NCI-H187 treated with DMSO at 0.1 percent for 48 hours (cell line): ENCODE results near the gene LAMA5.

Source experiments
- DNase-seq: peaks from one replicate; lab custom pipeline; 2025; lab: John Stamatoyannopoulos, UW

The LAMA5 gene

DNA sequence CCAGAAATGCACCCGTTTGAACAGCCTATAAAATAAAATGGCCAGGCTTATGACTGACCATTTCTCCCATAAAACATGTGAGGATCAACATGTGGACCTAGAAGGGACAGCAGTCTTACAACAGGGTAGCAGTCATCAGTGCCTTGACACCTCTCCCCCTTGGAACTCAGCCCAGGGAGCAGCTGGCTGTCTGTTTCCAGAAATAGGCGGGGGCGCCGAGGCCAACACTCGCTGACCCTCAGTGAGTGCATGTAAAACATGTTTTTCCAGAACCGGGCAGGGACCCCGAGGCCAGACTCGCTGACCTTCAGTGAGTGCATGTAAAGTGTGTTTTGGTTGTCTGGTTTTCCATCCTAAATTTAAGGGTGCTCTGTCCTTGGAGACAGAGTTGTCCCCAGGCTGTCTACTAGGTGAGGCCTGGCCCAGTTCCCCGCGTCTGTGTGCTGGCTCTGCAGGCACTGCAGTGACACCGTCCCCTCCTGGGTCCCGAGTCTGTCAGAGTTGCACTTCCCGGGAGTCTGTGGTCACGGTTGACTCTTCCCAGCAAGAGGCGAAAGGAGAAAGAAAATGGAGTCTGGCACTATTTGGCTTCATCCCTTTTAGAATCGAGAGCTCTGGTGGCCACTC lies 84.1 kb downstream of the LAMA5 start:
- no peak for DNase-seq

DNA sequence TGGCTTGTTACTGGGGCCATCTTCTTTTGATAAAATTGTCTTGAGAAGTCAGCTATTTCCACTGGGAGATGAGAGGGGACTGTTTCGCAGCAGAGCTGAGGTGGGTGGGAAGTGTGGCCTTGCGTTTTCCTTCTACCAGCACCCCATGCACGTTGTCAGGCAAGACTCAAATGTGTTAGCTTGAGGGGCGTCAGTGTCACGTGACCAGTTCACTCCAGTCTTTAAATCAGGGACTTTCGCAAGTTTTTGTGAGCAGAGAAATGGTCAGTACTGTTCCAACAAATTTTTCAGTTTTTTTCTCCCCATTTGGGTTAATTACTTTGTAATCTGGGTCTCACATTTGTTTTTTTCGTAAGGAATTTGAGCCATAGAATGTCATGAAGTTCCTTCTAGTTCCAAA lies 85.0 kb downstream of the LAMA5 start:
- DNase-seq: no peak

DNA sequence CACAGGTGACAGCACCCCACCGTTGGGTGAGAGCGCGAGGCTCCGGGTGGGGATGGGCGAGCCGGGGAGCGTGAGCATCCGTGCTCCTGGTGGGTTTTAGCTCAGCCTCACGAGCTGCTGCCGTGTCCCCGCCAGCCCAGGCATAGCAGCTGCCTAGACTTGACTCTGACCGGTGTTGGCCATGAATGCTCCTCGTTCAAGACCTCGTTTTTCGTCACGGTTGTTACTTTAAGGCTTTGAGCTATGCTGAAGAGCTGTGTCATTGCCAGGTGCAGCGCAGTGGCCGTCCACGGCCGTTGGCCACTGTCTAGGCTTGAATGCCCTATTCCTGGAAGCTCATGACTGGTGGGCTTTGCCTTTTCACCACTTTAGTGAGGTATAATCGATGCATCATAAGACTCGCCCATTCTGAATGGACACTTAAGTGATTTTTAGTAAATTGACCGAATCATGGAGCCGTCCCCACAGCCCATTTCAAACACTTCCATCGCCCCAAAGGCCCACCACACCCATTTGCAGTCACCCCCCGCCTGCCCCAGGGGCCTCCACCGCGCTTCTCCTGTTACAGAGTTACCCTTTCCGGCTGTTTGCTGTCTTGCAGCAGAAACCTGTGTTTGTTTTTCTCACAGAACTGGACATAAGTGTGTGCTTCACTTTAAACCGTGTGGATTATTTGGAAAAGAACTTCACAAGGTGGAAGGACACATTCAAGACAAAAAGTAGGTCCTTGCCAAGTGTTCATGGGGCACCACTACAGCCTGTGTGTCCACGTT lies 85.8 kb downstream of the LAMA5 start:
- peak; percentile 100 for DNase-seq

DNA sequence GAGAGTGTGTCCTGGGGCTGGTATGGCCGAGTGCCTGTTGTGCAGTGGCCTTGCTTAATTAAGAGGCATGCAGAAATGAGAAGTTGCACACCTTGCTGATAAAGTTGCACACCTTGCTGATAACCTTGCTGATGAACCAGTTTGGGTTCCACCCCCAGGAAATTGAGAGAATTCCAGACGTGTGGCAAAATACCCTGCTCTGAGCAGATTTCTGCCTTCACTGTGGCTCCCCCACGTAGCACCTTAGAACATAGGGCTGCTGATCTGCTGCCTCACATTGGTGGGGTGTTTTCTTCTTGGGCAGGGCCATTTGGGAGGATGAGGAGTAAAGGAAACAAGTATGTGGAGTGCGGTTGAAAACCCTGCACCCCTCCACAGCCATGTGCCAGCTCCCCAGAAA lies 86.8 kb downstream of the LAMA5 start:
- DNase-seq: no peak

DNA sequence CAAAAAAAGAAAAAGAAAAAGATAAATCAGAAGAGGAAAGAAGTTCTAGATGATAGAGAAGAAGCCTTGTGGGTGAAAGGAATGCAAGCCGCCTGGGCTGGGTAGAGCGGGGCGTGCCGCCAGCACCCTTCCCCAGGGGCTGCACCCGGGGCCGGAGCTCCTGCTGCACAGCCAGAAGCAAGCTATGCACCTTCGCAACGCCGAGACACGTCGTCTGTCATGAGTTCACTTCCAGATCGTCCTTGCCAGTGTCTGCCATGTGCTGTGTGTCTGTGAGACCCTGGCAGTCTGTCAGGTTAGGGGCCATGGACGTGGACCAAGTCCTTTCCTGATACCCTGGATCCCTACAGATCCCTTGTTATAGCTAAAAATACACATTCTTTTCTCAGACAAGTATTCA lies 89.9 kb downstream of the LAMA5 start:
- no peak for DNase-seq

DNA sequence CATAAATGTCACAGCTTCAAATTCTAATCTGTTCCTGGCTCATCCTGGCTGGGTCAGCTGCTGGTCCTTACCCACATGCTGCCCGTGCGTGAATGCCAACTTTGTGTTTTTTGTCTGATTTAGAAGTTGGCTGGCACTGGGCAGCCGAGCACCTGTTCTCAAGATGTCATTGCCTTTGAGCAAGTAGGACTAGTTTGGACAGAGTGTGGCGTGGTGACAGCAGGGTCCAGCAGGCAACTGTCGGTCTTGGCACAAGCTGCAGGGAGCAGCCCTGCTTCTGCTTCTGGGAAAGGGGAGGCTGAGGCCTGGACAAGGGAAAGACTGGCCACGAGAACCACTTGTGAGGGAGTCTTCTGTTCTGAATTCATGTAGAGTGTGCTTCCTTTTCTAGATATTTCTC lies 90.7 kb downstream of the LAMA5 start:
- no peak for DNase-seq

DNA sequence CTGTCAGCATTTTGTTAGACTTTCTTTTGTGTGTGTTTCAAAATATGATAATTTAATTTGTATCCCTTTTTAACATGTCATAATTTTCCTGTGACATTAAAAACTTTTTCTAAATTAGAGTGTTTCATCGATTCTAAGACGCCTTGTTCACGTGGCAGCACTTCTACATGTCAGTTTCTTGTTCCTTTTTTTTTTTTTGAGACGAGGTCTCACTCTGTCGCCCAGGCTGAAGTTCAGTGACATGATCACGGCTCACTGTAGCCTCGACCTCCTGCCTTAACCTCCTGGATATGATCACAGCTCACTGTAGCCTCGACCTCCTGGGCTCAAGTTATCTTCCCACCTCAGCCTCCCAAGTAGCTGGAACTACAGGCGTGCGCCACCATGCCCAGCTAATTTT lies 91.9 kb downstream of the LAMA5 start:
- DNase-seq: no peak

DNA sequence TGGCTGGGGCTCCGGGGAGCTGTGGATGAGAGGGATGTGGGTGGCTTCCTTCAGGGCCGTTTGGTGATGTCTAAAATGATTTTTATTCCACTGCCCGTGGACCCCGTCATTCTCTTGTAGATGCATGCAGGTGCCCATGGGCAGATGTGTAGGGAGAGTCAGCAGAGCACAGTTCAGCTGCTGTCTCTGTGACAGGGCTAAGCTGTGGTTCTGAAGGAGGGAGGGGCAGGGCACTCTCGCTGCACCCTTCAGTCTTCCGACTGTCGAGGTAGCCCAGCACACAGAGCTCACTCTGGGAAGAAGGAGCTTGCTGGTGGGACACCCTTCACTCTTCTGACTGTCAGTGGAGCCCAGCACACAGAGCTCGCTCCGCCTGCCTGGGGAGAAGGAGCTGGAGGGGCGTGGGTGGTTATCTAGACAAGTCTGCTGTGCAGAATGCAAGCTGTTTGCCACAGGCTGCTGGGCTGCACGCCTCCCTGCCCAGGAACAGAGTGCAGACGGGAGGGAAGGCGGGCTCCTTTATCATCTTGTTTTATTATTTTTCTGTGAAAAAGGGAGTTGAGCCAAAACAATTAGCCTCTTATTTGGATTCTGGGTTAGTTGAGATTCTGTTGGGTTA lies 92.7 kb downstream of the LAMA5 start:
- no peak for DNase-seq

DNA sequence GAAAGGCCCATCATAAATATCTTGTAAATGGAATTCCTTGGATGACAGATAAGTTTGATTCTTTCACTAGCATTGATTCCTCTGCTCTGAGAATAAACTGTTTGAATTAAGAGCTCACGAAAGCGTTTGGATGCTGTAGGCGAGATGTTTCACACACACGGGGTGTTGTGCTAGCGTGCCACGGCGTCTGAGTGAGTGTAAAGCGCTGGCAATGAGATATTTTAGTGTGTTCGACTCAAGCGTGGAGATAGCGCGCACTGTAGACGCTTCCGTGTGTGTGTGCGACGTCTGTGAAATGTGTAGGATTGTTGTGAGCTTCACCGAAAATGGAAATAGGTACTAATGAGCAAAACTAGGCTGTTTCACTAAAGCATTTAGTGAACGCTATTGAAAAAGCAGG lies 93.7 kb downstream of the LAMA5 start:
- DNase-seq: no peak

DNA sequence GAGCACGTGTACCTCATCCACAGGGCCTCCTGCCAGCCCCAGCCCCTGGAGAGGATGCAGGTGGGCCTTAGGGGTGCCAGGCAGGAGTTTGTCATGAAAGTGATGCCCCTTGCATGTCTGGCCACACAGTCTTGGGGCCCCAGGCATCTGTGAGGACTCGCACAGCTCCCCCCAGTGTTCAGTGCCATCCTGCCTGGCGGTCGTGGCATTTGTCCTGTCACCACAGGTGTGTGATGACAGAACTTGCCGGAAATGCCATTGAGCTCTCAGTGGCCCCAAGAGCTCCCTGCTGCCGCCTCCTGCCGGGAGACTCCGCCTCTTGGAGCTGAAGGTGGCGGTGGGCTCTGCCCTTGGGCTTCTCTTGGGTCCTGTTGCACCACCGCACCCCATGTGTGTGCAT lies 94.9 kb downstream of the LAMA5 start:
- DNase-seq: no peak

DNA sequence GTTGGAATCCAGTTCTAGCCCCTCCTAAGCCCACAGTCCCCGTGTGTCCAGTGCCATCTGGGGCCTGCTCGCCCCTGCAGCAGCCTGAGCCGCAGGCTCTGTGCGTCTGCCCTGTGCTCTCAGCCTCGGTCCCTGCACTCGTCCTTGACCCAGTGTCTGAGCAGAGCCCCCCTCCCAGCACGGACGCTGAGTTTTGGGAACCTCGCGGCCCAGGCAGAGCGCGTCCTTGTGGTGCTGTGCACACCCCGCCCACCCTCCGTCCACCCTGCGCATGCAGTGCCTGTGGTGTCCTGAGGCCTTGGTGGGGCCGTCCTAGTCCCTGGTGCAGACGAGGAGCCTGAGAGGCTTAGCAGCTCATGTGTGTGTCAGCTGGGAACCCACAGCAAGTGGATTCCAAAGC lies 97.2 kb downstream of the LAMA5 start:
- no peak for DNase-seq

DNA sequence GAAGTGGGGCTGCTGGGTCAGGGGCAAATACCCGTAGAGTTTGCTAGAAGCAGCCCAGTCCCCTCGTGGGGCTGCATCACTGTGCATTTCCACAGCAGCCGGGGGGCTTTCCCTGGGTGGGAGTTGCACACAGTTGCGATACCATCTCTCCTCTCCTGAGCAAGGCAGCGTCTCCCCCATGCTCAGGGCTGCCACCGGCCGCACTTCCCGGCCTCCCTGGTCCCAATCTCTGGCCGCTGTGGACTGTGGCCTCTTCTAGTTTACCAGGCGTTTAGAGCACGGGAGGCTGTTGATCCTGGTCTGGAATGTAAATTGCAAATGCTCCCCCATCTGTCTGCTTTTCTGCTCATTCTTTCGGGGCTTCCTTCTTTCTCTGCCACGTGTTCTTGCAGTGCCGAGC lies 97.7 kb downstream of the LAMA5 start:
- no peak for DNase-seq

DNA sequence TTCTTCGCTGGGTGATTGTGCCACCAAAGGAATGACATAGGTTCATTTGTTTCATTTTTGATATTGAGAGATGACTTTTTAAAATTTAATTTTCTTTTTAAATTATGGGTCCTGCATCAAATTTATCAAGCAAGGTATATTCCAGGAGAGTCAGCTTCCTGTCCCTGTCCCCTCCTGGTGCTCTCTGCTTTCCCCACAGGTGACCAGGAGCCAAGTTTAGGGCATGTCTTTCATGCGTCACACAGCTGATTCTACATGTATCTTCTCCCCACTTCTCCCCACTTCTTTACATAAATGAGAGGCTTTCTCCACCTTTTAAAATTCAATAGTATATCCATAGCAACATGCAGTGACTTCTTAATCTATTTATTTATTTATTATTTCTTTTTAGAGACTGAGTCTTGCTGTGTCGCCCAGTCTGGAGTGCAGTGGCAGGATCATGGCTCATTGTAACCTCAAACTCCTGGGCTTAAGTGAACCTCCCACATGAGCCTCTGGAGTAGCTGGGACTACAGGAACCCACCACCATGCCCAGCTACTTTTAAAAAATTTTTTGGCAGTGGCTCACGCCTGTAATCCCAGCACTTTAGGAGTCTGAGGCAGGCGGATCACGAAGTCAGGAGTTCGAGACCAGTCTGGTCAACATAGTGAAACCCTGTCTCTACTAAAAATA lies 98.7 kb downstream of the LAMA5 start:
- no peak for DNase-seq

DNA sequence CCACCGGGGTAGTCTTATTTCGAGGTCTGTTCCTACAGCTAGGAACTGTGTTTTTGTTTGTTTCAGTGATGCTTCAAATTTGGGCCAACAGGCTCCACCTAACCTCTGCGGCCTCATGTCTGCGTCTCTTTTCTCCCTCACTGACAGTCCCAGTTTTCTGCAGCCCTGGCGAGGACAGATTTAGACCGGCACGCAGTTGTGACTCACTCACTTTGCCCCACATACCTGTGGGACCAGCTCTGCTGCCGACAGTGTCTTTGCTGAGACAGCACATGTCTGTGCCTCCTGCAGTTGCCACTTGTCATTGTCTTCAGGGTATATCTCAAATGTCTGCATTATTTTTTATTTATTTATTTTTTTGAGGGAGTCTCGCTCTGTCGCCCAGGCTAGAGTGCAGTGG lies 99.6 kb downstream of the LAMA5 start:
- no peak for DNase-seq

DNA sequence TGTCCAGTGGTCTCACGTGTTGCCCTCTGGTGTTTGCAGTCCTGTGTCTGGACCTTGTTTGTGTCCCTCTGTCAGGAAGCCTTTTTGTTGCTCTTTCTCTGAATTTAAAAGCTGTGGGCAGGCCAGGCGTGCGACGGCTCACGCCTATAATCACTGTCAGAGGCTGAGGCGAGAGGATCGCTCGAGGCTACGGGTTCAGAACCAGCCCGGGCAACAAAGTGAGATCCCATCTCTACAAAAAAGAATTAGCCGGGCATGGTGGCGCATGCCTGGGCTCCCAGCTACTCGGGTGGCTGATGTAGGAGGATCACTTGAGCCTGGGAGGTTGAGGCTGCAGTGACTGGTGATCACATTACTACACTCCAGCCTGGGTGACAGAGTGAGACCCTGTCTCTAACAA lies 100.3 kb downstream of the LAMA5 start:
- DNase-seq: no peak

DNA sequence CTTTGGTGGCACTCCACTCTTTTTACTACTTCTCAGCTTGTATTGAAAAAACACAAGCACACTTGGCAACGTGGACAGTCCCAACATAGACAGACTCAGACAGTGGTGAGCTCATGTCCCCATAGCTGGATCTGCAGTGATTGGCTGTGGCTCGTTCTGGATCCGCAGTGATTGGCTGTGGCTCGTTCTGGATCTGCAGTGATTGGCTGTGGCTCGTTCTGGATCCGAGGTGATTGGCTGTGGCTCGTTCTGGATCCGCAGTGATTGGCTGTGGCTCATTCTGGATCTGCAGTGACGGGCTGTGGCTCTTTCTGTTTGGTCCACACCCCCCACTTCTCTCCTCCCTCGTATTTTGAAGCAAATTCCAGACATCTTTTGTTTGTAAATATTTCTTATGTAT lies 100.8 kb downstream of the LAMA5 start:
- no peak for DNase-seq

DNA sequence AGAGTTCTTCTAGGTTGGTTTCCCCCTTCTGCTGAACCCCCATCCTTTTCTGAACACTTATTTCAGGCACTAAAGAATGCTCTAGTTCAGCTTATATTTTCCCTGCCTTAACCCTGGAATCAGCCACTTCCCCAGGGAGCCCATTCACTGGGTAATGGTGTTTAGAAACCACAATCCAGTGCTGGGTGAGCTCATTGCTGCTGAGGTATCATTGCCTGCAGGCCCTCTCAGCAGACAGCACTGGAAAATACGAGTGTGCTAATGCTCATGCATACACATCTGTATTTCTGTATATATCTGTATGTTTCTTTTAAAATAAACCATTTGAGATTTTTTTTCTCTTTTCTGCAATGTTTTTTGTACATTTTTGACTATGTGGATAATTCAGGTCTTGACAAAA lies 101.7 kb downstream of the LAMA5 start:
- no peak for DNase-seq

DNA sequence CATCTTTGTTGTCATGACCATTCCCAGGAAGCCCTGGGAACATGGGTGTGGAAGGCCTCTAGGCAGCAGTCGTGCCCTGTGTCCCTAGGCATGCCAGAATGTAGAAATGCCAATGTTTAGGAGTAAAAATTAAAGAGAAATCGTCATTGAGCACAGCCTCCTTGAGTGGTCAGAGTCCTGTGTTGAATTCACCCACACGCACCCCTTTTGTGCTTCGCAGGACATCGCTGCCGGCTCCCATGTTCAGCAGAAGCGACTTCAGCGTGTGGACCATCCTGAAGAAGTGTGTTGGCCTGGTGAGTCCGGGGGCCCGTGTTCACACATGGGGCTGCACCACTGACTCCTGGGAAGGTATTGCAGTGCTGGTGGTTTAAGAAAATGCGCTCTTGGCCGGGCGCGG lies 103.7 kb downstream of the LAMA5 start:
- DNase-seq: no peak

DNA sequence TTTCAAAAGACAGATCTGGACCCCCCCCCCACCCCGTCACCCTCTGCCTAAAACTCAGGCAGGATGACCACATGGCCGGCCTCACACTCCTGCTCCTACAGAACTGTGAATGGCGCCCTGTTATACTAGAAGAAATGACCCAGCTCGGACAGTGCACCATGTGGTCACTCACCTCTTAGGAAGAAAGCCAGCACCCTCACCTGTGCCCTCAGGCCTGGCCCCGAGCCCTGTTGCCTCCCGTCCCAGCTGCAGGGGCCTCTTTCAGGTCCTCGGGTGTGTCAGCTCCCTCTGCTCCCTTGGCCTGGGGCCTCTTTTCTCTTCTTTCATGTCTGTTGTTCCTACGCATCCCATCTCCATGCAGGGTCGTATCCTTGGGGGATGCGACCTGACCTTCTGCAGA lies 105.0 kb downstream of the LAMA5 start:
- no peak for DNase-seq

DNA sequence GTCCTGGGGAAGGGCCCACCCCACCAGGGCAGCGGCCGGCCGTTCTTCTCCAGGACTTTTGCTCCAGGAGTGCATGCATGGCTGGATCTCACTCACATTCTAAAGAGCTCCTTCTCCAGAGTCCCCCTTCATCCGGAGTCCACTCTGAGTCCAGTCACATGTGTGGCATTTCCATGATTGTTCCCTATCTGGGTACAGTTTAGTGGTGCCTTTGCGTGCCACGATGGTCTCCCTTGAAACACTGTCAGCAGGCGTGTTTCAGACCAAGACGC lies 107.9 kb downstream of the LAMA5 start:
- DNase-seq: no peak
